AML-193 (cell line): ENCODE measurements around the gene RAP2A.

ENCODE experiments used
- DNase-seq, 2 experiments: peaks; one replicate each; lab custom pipeline; 2025; lab: John Stamatoyannopoulos, UW

RAP2A gene

GRCh38 chr13:97495678-97496077 lies 61.7 kb downstream of the RAP2A start:
- DNase-seq: no peak

GRCh38 chr13:97496511-97496910 lies 62.5 kb downstream of the RAP2A start:
- DNase-seq: no peak

GRCh38 chr13:97497400-97497799 lies 63.4 kb downstream of the RAP2A start:
- DNase-seq: no peak

- DNase-seq: no peak
Observed at GRCh38 chr13:97498419-97498818, 64.5 kb downstream of the RAP2A start.

GRCh38 chr13:97499181-97499580 lies 65.2 kb downstream of the RAP2A start:
- no peak for DNase-seq

GRCh38 chr13:97502181-97502580 lies 68.2 kb downstream of the RAP2A start:
- DNase-seq: no peak

GRCh38 chr13:97502706-97503105 lies 68.7 kb downstream of the RAP2A start:
- no peak for DNase-seq

GRCh38 chr13:97505017-97505416 lies 71.0 kb downstream of the RAP2A start:
- DNase-seq: no peak

GRCh38 chr13:97506511-97506910 lies 72.5 kb downstream of the RAP2A start:
- DNase-seq: no peak

GRCh38 chr13:97512732-97513131 lies 78.8 kb downstream of the RAP2A start:
- DNase-seq: no peak

GRCh38 chr13:97515643-97516042 lies 81.7 kb downstream of the RAP2A start:
- DNase-seq: no peak

GRCh38 chr13:97517967-97518366 lies 84.0 kb downstream of the RAP2A start:
- DNase-seq: no peak
